SK-N-MC (cell line): ENCODE results near the gene TMCO4.

Experiments
- EZH2 ChIP-seq: fragments of 200-600 bp; sonication (generic); IDR thresholded peaks from one replicate; pipeline ENCODE4 v1.6.1; 2017; ENCODE audit warnings: antibody characterized with exemption
- FOXP2 ChIP-seq: optimal IDR thresholded peaks from 2 replicates; pipeline ENCODE3; 2011; ENCODE audit warnings: mild to moderate bottlenecking, moderate library complexity; ENCODE audit not compliant: insufficient read depth; ENCODE audit errors: extremely low read length, control extremely low read depth

DNA sequence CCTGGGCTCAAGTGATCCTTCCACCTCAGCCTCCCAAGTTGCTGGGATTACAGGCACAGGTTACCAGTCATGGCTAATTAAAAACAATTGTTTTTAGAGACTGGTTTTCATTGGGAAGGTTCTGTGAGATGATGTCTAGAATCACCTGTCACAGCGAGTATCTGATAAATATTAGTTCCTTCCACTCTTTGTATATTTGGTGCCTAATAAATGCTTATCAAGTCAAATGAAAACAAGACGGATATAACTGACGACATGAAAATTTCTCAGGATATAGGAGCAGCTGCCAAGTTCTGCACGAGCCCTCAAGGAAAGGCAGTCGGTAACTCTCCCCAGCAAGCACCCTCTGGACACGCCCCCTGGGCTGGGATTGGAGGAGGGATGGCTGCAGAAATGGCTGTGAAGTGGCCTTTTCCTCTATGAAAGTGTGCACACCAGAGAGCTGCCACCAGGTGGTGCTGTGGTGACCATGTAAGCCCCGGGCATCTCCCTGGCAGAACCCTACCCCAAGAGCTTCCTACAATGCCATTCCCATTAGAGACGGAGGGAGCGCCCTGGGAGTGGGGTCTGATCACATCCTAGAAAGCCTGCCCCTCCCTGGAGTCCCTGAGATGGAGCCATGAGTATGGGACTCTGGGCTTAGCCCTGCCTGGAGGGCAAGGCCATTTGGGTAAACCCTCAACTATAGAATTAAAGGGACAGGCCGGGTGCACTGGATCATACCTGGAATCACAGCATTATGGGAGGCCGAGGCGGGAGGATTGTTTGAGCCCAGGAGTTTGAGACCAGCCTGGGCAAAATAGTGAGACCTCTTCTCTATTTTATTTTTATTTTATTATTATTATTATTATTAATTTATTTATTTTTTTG lies 84.1 kb downstream of the TMCO4 start:
- TF ChIP-seq EZH2 (no peak), FOXP2 (no peak)
